ENCODE data around the gene MBL2. TPM values are rescaled to one million over a fixed set of nuclear protein-coding genes. Genes with fewer than 3 reads are reported as not detected.

Gene MBL2
- total and polyA plus RNA-seq, 7 donors, result not detected

GRCh38 chr10:52779541-52780390, 7.2 kb upstream of the MBL2 start:
- Histone ChIP-seq H3K9me3 (no peaks in the 10 kb centered on the region), H3K4me3 (no peak overlapping the region), H3K36me3 (no peaks in the 10 kb centered on the region), H3K27ac (no peak overlapping the region), H3K27me3 (peaks cover 0 to 6% (median 0%) of the 10 kb centered on the region in 3 donors), H3K4me1 (no peaks in the 10 kb centered on the region)
- no peak for DNase-seq
- 78 to 80% methylated on average over 13 of the region's 13 CpGs for WGBS, 2 donors
- peak; percentile 11 to 72 (median 53) for TF ChIP-seq CTCF (IDR thresholded peaks at IDR 0.05)
- no peak for TF ChIP-seq POLR2A (IDR thresholded peaks at IDR 0.05)
- intact Hi-C loops (cut with DNase I), result loop anchor here (5.0 kb wide), 1 partner anchor 467 kb away; the partner anchor contains the start of gene DKK1

- no peaks in the 10 kb centered on the region for H3K9me3 ChIP-seq
- intact Hi-C loops (cut with DNase I), result no loop called here
- TF ChIP-seq POLR2AphosphoS5 (IDR thresholded peaks at IDR 0.05) (no peak), CTCF (IDR thresholded peaks at IDR 0.05) (no peak), EP300 (IDR thresholded peaks at IDR 0.05) (no peak), POLR2A (IDR thresholded peaks at IDR 0.05) (no peak)
- DNase-seq, result no peak
- H3K27ac ChIP-seq, result no peak overlapping the region
- peaks cover 0 to 6% (median 0%) of the 10 kb centered on the region in 3 donors for H3K27me3 ChIP-seq
- no peaks in the 10 kb centered on the region for H3K36me3 ChIP-seq
- H3K4me3 ChIP-seq, result no peak overlapping the region
- no peaks in the 10 kb centered on the region for H3K4me1 ChIP-seq
- WGBS, 2 donors, result 49 to 53% methylated on average over 42 of the region's 42 CpGs
Measured at GRCh38 chr10:52778511-52779392, 6.2 kb upstream of the MBL2 start.

GRCh38 chr10:52777414-52777813, 4.8 kb upstream of the MBL2 start:
- no peak overlapping the region for H3K4me3 ChIP-seq
- intact Hi-C loops (cut with DNase I), result no loop called here

GRCh38 chr10:52776471-52776903, 3.9 kb upstream of the MBL2 start:
- no peak for DNase-seq
- intact Hi-C loops (cut with DNase I), result no loop called here
- Histone ChIP-seq H3K4me3 (no peak overlapping the region), H3K36me3 (no peaks in the 10 kb centered on the region), H3K27me3 (peaks cover 0 to 6% (median 0%) of the 10 kb centered on the region in 3 donors), H3K27ac (no peak overlapping the region), H3K4me1 (no peaks in the 10 kb centered on the region), H3K9me3 (no peaks in the 10 kb centered on the region)
- 0% methylated on average over 1 of the region's 1 CpG for WGBS, 2 donors
- no peak for TF ChIP-seq POLR2AphosphoS5 (IDR thresholded peaks at IDR 0.05)
- no peak for TF ChIP-seq EP300 (IDR thresholded peaks at IDR 0.05)
- no peak for TF ChIP-seq CTCF (IDR thresholded peaks at IDR 0.05)
- TF ChIP-seq POLR2A (IDR thresholded peaks at IDR 0.05), result no peak

More at GRCh38 chr10:52777414-52777813, 4.8 kb upstream of the MBL2 start:
- Histone ChIP-seq H3K27ac (no peak overlapping the region), H3K4me1 (no peaks in the 10 kb centered on the region), H3K9me3 (no peaks in the 10 kb centered on the region), H3K27me3 (peaks cover 0 to 6% (median 0%) of the 10 kb centered on the region in 3 donors), H3K36me3 (no peaks in the 10 kb centered on the region)
- no peak for DNase-seq
- 91 to 92% methylated on average over 5 of the region's 5 CpGs for WGBS, 2 donors
- no peak for TF ChIP-seq POLR2AphosphoS5 (IDR thresholded peaks at IDR 0.05)
- no peak for TF ChIP-seq CTCF (IDR thresholded peaks at IDR 0.05)
- no peak for TF ChIP-seq EP300 (IDR thresholded peaks at IDR 0.05)
- no peak for TF ChIP-seq POLR2A (IDR thresholded peaks at IDR 0.05)

Measured in sigmoid colon (tissue), 7 donors.